Measurements from ENCODE around the gene UQCR10. TPM values are rescaled to one million over a fixed set of nuclear protein-coding genes. Genes with fewer than 3 reads are reported as not detected.

UQCR10 gene
- total RNA-seq, 1 donor from 2014 or later: 68.1 TPM

DNA sequence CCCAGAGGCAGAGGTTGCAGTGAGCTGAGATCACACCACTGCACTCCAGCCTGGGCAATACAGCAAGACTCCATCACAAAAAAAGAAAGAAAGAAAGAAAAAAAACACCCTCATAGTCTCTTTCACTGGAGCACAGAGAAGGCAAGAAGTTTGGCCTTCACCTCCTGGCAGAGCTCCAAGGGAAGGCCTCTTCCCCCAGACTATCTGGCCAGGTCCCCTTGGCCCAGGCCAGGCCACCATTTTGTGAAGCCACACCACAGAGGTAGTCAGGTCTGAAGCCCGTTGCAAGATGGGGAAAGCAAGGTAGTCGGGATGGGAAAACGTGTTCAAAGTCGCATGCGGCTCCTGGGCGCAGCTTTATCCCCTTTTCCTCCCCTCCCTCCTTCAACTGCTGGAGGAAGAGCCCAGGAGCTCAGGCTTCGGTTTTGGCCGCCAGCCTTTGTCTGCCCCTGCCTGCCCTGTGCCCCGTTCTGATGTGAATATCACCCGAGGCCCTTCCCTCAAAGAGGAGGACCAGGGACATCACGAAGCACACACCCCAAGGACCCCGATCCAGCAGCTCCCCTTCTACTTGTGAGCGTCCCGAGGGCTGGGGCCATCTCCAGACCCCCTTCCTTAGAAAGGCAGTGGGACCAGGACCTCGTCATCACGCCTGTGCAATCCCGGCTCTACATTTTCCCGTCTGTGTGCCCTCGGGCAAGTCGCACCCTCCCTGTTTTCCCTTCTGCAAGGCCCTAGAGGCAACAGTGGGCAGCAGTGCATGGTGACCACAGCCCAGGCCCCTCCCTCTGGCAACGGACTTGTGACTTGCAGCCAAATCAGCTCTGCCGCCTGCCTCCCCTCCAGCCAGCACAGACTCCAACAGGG is 29.7 kb upstream of the UQCR10 start:
- DNase-seq (no peak), ATAC-seq (ENCODE audit: low read depth) (no peak)
- H3K4me3 Mint-ChIP-seq: no peak overlapping the region
- peaks cover 46% of the 10 kb centered on the region for H3K36me3 Mint-ChIP-seq (ENCODE audit: low read depth)
- no peaks in the 10 kb centered on the region for H3K9me3 Mint-ChIP-seq
- intact Hi-C loops (cut with micrococcal nuclease): no loop called here
- CTCF ChIA-PET: no interaction called here
- TF ChIP-seq, protein P1, sequence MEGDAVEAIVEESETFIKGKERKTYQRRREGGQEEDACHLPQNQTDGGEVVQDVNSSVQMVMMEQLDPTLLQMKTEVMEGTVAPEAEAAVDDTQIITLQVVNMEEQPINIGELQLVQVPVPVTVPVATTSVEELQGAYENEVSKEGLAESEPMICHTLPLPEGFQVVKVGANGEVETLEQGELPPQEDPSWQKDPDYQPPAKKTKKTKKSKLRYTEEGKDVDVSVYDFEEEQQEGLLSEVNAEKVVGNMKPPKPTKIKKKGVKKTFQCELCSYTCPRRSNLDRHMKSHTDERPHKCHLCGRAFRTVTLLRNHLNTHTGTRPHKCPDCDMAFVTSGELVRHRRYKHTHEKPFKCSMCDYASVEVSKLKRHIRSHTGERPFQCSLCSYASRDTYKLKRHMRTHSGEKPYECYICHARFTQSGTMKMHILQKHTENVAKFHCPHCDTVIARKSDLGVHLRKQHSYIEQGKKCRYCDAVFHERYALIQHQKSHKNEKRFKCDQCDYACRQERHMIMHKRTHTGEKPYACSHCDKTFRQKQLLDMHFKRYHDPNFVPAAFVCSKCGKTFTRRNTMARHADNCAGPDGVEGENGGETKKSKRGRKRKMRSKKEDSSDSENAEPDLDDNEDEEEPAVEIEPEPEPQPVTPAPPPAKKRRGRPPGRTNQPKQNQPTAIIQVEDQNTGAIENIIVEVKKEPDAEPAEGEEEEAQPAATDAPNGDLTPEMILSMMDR (IDR thresholded peaks at IDR 0.05): no peak
- POLR2A ChIA-PET: no interaction called here
- no peaks in the 10 kb centered on the region for H3K27me3 Mint-ChIP-seq
- H3K27ac Mint-ChIP-seq: no peak overlapping the region
- H3K4me1 Mint-ChIP-seq: peaks cover 3% of the 10 kb centered on the region

DNA sequence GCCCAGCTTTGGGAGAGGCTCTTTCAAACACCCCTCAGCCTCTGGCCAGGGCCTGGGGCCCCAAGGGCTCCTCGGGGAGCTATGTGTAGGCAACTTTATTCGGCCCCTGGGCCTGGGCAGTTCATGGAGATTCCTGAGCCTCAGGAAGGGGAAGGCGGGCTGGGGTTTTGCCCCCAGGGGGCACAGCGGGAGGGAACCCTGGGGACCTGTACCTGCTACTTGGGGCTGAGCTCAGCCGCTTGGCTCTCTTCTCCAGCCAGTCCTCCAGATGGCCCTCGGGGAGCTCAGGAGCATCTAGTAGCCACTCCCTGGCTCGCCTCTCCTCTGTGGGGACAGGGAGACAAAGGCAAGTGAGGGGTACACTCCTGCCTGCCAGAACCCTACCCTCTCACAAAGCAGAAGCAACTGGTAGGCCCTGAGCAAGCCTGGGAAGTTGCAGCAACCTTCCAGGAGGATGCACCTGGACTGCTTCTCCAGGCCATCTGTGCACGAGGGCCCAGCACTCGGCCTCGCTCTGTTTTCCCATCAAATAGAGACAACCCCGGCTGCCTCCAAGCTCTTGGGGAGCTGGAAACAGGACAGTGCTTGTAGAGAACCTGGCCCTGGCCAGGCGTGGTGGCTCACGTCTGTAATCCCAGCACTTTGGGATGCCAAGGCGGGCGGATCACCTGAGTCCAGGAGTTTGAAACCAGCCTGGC is 28.9 kb upstream of the UQCR10 start:
- intact Hi-C loops (cut with micrococcal nuclease): no loop called here
- DNase-seq (no peak), ATAC-seq (ENCODE audit: low read depth) (no peak)
- POLR2A ChIA-PET: no interaction called here
- TF ChIP-seq, protein P1 (IDR thresholded peaks at IDR 0.05): no peak
- Mint-ChIP-seq H3K4me3 (no peak overlapping the region), H3K9me3 (no peaks in the 10 kb centered on the region), H3K4me1 (peaks cover 3% of the 10 kb centered on the region), H3K27ac (no peak overlapping the region), H3K27me3 (no peaks in the 10 kb centered on the region), H3K36me3 (ENCODE audit: low read depth) (peaks cover 46% of the 10 kb centered on the region)
- CTCF ChIA-PET: no interaction called here

DNA sequence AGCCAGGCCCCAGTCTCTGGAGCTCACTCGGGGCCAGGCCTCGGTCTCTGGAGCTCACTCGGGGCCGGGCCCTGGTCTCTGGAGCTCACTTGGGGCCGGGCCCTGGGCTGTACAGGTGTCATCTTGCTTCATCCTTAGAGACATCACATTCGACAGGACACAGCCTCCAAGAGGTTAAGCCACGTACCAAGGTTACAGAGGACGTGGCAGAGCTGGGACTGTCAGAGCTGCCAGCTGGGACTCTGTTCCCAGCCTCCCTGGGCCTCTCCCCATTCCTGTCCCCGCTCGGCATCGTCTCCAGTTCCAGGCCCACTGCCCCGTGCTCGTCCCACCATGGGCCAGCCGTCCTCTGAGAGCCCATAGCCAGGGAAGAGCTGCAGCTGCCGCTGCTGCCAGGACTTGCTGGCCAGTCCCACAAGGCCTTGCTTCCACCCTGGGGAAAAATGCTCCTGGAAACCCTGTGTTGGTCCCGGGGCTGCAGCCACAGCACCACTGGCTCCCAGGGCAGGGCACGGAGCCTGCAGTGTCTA is 27.8 kb upstream of the UQCR10 start:
- Mint-ChIP-seq H3K4me1 (no peaks in the 10 kb centered on the region), H3K9me3 (no peaks in the 10 kb centered on the region), H3K36me3 (ENCODE audit: low read depth) (peaks cover 48% of the 10 kb centered on the region), H3K27me3 (no peaks in the 10 kb centered on the region), H3K27ac (no peak overlapping the region), H3K4me3 (no peak overlapping the region)
- CTCF ChIA-PET: no interaction called here
- TF ChIP-seq, protein P1 (IDR thresholded peaks at IDR 0.05): no peak
- POLR2A ChIA-PET: no interaction called here
- intact Hi-C loops (cut with micrococcal nuclease): no loop called here
- no peak for DNase-seq
- ATAC-seq (ENCODE audit: low read depth): no peak

DNA sequence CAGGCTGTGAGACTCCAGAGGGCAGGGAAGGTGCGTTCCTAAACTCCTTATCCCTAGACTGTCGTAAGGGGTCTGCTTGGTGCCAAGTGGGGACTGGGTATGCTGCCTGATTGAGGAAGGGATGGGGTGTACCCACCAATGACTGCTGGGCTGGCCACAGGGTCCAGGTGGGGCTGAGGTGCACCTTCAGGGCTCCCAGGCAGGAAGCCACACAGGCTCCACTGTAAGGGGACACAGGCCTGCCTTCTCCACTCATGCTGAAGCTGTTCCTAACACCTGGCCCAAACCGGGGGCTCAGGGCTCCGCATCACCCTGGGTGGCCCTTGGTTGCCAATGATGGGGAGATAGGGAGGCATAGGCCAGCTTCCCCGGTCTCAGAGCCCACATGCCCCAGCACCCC is 27.0 kb upstream of the UQCR10 start:
- no peak overlapping the region for H3K27ac Mint-ChIP-seq
- ATAC-seq (ENCODE audit: low read depth) (no peak), DNase-seq (no peak)
- POLR2A ChIA-PET: no interaction called here
- H3K27me3 Mint-ChIP-seq: no peaks in the 10 kb centered on the region
- no peak overlapping the region for H3K4me3 Mint-ChIP-seq
- H3K36me3 Mint-ChIP-seq (ENCODE audit: low read depth): peaks cover 53% of the 10 kb centered on the region
- intact Hi-C loops (cut with micrococcal nuclease): no loop called here
- CTCF ChIA-PET: no interaction called here
- TF ChIP-seq, protein P1 (IDR thresholded peaks at IDR 0.05): no peak
- H3K9me3 Mint-ChIP-seq: no peaks in the 10 kb centered on the region
- H3K4me1 Mint-ChIP-seq: no peaks in the 10 kb centered on the region

DNA sequence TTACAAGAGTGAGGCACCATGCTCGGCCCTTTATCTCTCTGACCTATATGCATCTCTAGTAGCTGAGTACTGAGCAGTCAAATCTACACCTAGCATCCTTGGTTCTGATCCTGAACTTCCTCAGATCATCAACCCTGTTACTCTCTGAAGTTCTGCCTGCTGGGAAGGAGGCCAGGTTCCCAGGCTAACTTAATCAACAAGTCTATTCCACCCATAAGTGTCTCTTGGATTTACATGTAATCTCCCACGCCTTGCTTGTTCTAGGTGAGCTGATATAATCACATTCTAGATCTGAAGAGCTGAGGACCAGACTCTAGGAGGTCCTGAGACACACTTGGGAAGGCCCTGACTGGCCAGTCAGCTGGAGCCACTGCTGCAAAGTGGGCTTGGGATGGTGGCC is 25.2 kb upstream of the UQCR10 start:
- DNase-seq: no peak
- H3K4me3 Mint-ChIP-seq: no peak overlapping the region
- TF ChIP-seq, protein P1 (IDR thresholded peaks at IDR 0.05): no peak
- no peaks in the 10 kb centered on the region for H3K4me1 Mint-ChIP-seq
- H3K27me3 Mint-ChIP-seq: no peaks in the 10 kb centered on the region
- ATAC-seq (ENCODE audit: low read depth): no peak
- H3K9me3 Mint-ChIP-seq: no peaks in the 10 kb centered on the region
- ChIA-PET CTCF (no interaction called here), POLR2A (interaction anchor here (1.4 kb wide), 1 partner anchor 25 kb away, joined by 4 read pairs; the partner anchor contains the start of genes UQCR10 and ZMAT5)
- intact Hi-C loops (cut with micrococcal nuclease): no loop called here
- H3K36me3 Mint-ChIP-seq (ENCODE audit: low read depth): peaks cover 62% of the 10 kb centered on the region
- H3K27ac Mint-ChIP-seq: no peak overlapping the region

Data from activated B cell treated with CpG ODN at 0.5 μM for 24 hours (primary cell).